H9 (cell line): ENCODE measurements around the gene CHSY1. TPM values are rescaled to one million over a fixed set of nuclear protein-coding genes. Genes with fewer than 3 reads are reported as not detected.

Experiments
- DNase-seq: peaks from one replicate; pipeline ENCODE4 v3.0.0-alpha.2; 2017
- H2AFZ ChIP-seq: one replicate; pipeline ENCODE4 v1.6.1; 2013; ENCODE audit warnings: mild to moderate bottlenecking, low read length, control low read depth, moderate library complexity
- H2AK5ac ChIP-seq: 2 replicates; pipeline ENCODE4 v1.6.1; 2013; ENCODE audit warnings: low read length, control low read depth, mixed read lengths; ENCODE audit not compliant: insufficient read length
- H2BK120ac ChIP-seq: one replicate; pipeline ENCODE4 v1.6.1; 2013; ENCODE audit warnings: low read depth, mild to moderate bottlenecking, low read length, control low read depth, inconsistent platforms; ENCODE audit not compliant: poor library complexity, severe bottlenecking
- H2BK12ac ChIP-seq: 2 replicates; pipeline ENCODE4 v1.6.1; 2013; ENCODE audit warnings: low read length, control low read depth, mixed read lengths, low read depth; ENCODE audit not compliant: insufficient read length
- H2BK15ac ChIP-seq: 2 replicates; pipeline ENCODE4 v1.6.1; 2013; ENCODE audit warnings: low read depth, low read length, control low read depth
- H2BK20ac ChIP-seq: one replicate; pipeline ENCODE4 v1.6.1; 2013; ENCODE audit warnings: low read depth, mild to moderate bottlenecking, low read length, control low read depth, inconsistent platforms; ENCODE audit not compliant: poor library complexity, severe bottlenecking
- H2BK5ac ChIP-seq: 2 replicates; pipeline ENCODE4 v1.6.1; 2013; ENCODE audit warnings: low read length, control low read depth, mixed read lengths; ENCODE audit not compliant: insufficient read length
- H3K14ac ChIP-seq: 2 replicates; pipeline ENCODE4 v1.6.1; 2013; ENCODE audit warnings: low read length, control low read depth; ENCODE audit not compliant: insufficient read depth
- H3K18ac ChIP-seq: 2 replicates; pipeline ENCODE4 v1.6.1; 2013; ENCODE audit warnings: low read depth, mild to moderate bottlenecking, mixed read lengths, low read length, control low read depth; ENCODE audit not compliant: insufficient read length
- H3K23ac ChIP-seq: 2 replicates; pipeline ENCODE4 v1.6.1; 2013; ENCODE audit warnings: low read length, control low read depth, mixed read lengths, low read depth; ENCODE audit not compliant: insufficient read length
- H3K23me2 ChIP-seq: 2 replicates; pipeline ENCODE4 v1.6.1; 2013; ENCODE audit warnings: low read depth, mild to moderate bottlenecking, mixed read lengths, low read length, control low read depth; ENCODE audit not compliant: insufficient read length, poor library complexity, severe bottlenecking
- H3K27ac ChIP-seq: 2 replicates; pipeline ENCODE4 v1.5.1; 2013; ENCODE audit warnings: low read length, control low read depth, mixed read lengths, low read depth; ENCODE audit not compliant: insufficient read length
- H3K27me3 ChIP-seq: 2 replicates; pipeline ENCODE4 v1.6.1; 2013; ENCODE audit warnings: low read length, control low read depth, inconsistent platforms; ENCODE audit not compliant: insufficient read depth
- H3K4ac ChIP-seq: 2 replicates; pipeline ENCODE4 v1.6.1; 2013; ENCODE audit warnings: low read depth, mild to moderate bottlenecking, control low read depth, inconsistent platforms, low read length, moderate library complexity
- H3K4me1 ChIP-seq: 2 replicates; pipeline ENCODE4 v1.6.1; 2013; ENCODE audit warnings: low read length, control low read depth, inconsistent platforms; ENCODE audit not compliant: insufficient read depth
- H3K4me2 ChIP-seq: 2 replicates; pipeline ENCODE4 v1.6.1; 2013; ENCODE audit warnings: low read length, control low read depth, mixed read lengths; ENCODE audit not compliant: insufficient read length, insufficient read depth
- H3K56ac ChIP-seq: 2 replicates; pipeline ENCODE4 v1.6.1; 2013; ENCODE audit warnings: low read depth, mild to moderate bottlenecking, mixed read lengths, low read length, control low read depth; ENCODE audit not compliant: insufficient read length
- H3K79me1 ChIP-seq: 2 replicates; pipeline ENCODE4 v1.6.1; 2013; ENCODE audit warnings: low read depth, mild to moderate bottlenecking, moderate library complexity, low read length, control low read depth, inconsistent platforms; ENCODE audit not compliant: insufficient read depth, poor library complexity, severe bottlenecking
- H3K79me2 ChIP-seq: 2 replicates; pipeline ENCODE4 v1.6.1; 2013; ENCODE audit warnings: low read length, control low read depth, inconsistent platforms; ENCODE audit not compliant: insufficient read depth
- H3K9ac ChIP-seq: 2 replicates; pipeline ENCODE4 v1.6.1; 2013; ENCODE audit warnings: low read length, control low read depth, mixed read lengths; ENCODE audit not compliant: insufficient read length; ENCODE audit errors: extremely low read depth
- H3K9me3 ChIP-seq: one replicate; pipeline ENCODE4 v1.6.1; 2013; ENCODE audit warnings: low read depth, low read length, inconsistent platforms; ENCODE audit not compliant: control insufficient read depth
- H3T11ph ChIP-seq: one replicate; pipeline ENCODE4 v1.6.1; 2013; ENCODE audit warnings: mild to moderate bottlenecking, low read length, control low read depth, inconsistent platforms
- H4K20me1 ChIP-seq: one replicate; pipeline ENCODE4 v1.6.1; 2013; ENCODE audit not compliant: control insufficient read depth, insufficient read length, insufficient read depth
- H4K5ac ChIP-seq: 2 replicates; pipeline ENCODE4 v1.6.1; 2013; ENCODE audit warnings: low read depth, mild to moderate bottlenecking, mixed read lengths, low read length, control low read depth; ENCODE audit not compliant: insufficient read length
- H4K8ac ChIP-seq: replicated peaks from 2 replicates; pipeline ENCODE4 v1.6.1; 2013; ENCODE audit warnings: low read length, control low read depth, mixed read lengths, low read depth; ENCODE audit not compliant: insufficient read length
- H4K91ac ChIP-seq: 2 replicates; pipeline ENCODE4 v1.6.1; 2013; ENCODE audit warnings: low read depth, mild to moderate bottlenecking, moderate library complexity, mixed read lengths, low read length, control low read depth; ENCODE audit not compliant: insufficient read length
- H3K27ac Mint-ChIP-seq, 3 experiments: 2 replicates in 2 of 3; 3 replicates in 1 of 3; pipeline ENCODE4 v1.8.0; 2020 to 2021; ENCODE audit warnings: mixed read lengths in 3 of 3, mild to moderate bottlenecking in 1 of 3, moderate library complexity in 1 of 3
- H3K27me3 Mint-ChIP-seq: 2 replicates; pipeline ENCODE4 v1.8.0; 2021; ENCODE audit warnings: low read depth, mild to moderate bottlenecking, moderate library complexity, mixed read lengths
- H3K36me3 Mint-ChIP-seq, 3 experiments: 2 replicates in 2 of 3; 3 replicates in 1 of 3; pipeline ENCODE4 v1.8.0; 2020 to 2021; ENCODE audit warnings: low read depth in 3 of 3, mixed read lengths in 3 of 3; ENCODE audit not compliant: insufficient read depth in 1 of 3
- H3K4me1 Mint-ChIP-seq, 2 experiments: 2 replicates each; pipeline ENCODE4 v1.8.0; 2020; ENCODE audit warnings: mixed read lengths in 2 of 2
- H3K4me3 Mint-ChIP-seq, 2 experiments: 2 replicates in 1 of 2; 3 replicates in 1 of 2; pipeline ENCODE4 v1.8.0; 2020 to 2021; ENCODE audit warnings: mild to moderate bottlenecking in 2 of 2, mixed read lengths in 2 of 2, moderate library complexity in 1 of 2
- H3K9me3 Mint-ChIP-seq, 2 experiments: 2 replicates in 1 of 2; 3 replicates in 1 of 2; pipeline ENCODE4 v1.8.0; 2020; ENCODE audit warnings: mild to moderate bottlenecking in 2 of 2, mixed read lengths in 2 of 2, moderate library complexity in 1 of 2
- WGBS: extraction: QIAGEN DNeasy Blood & Tissue Kit; methylation state at CpG from one replicate; pipeline ENCODE4 v1.1.7; 2013; ENCODE audit warnings: missing lambda C conversion rate, low lambda C conversion rate, mixed read lengths; ENCODE audit not compliant: insufficient read length; ENCODE audit errors: extremely low coverage; 5-methylcytosine and 5-hydroxymethylcytosine counted together
- total RNA-seq: library from RNA; stranded (reverse); gene quantifications from 2 replicates; pipeline ENCODE4 v1.2.1, GENCODE V29; 2021
- TF ChIP-seq, protein P1 (sequence below): fragments of 200-600 bp; sonication (generic); conservative IDR thresholded peaks from 3 replicates; pipeline ENCODE4 v1.8.0; 2021; ENCODE audit warnings: antibody characterized with exemption, mild to moderate bottlenecking

CHSY1 gene
- total RNA-seq, 1 experiment from 2014 or later, result 68.3 TPM

DNA sequence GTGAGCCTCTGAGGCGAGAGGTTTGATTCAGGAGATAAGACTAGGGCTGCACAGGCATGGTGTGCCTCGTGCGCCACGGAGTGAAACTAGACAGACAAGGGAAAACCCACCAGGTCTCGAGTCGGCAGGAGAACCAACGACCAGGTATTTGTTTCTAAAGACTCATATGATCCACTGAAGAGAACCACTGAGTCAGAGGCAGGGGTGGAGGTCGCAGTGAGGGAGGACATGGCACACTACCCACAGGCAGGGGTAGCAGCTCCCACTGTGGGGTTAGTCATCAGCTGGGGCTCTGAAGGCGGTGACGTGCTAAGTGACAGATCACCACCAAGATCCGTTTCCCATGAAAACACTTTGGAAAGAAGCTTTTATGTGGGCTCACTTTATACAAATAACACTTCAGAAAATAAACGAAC is 45.7 kb downstream of the CHSY1 start:
- Histone ChIP-seq H3K56ac (no peak overlapping the region), H4K5ac (no peak overlapping the region), H4K8ac (no peak overlapping the region), H3K23ac (no peak overlapping the region), H3T11ph (no peak overlapping the region), H2BK12ac (no peak overlapping the region), H2BK15ac (no peak overlapping the region), H3K23me2 (no peaks in the 10 kb centered on the region), H3K9me3 (no peaks in the 10 kb centered on the region), H4K91ac (no peak overlapping the region), H2AK5ac (no peak overlapping the region), H3K4me2 (no peak overlapping the region), H4K20me1 (no peaks in the 10 kb centered on the region), H3K14ac (no peak overlapping the region), H3K4me1 (peaks cover 3% of the 10 kb centered on the region; the same call in 1 of the 2 replicates), H3K27ac (no peak overlapping the region), H2AFZ (no peak overlapping the region), H3K27me3 (no peaks in the 10 kb centered on the region), H3K79me2 (peaks cover 33% of the 10 kb centered on the region; the same call in 1 of the 2 replicates), H2BK5ac (no peak overlapping the region), H3K18ac (no peak overlapping the region), H2BK120ac (no peak overlapping the region), H3K4ac (no peak overlapping the region), H3K79me1 (peaks cover 3% of the 10 kb centered on the region), H2BK20ac (no peak overlapping the region), H3K9ac (no peak overlapping the region)
- peaks cover 19 to 34% of the 10 kb centered on the region in 2 experiments for H3K4me1 Mint-ChIP-seq
- H3K9me3 Mint-ChIP-seq, result no peaks in the 10 kb centered on the region
- peaks cover 0 to 8% (median 7%) of the 10 kb centered on the region in 3 experiments; a peak in 5 of 7 replicates for H3K36me3 Mint-ChIP-seq
- TF ChIP-seq, protein P1, sequence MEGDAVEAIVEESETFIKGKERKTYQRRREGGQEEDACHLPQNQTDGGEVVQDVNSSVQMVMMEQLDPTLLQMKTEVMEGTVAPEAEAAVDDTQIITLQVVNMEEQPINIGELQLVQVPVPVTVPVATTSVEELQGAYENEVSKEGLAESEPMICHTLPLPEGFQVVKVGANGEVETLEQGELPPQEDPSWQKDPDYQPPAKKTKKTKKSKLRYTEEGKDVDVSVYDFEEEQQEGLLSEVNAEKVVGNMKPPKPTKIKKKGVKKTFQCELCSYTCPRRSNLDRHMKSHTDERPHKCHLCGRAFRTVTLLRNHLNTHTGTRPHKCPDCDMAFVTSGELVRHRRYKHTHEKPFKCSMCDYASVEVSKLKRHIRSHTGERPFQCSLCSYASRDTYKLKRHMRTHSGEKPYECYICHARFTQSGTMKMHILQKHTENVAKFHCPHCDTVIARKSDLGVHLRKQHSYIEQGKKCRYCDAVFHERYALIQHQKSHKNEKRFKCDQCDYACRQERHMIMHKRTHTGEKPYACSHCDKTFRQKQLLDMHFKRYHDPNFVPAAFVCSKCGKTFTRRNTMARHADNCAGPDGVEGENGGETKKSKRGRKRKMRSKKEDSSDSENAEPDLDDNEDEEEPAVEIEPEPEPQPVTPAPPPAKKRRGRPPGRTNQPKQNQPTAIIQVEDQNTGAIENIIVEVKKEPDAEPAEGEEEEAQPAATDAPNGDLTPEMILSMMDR, result no peak
- DNase-seq, result no peak
- peak overlapping the region in 1 of 3 experiments; percentile 24; a peak in 2 of 7 replicates for H3K27ac Mint-ChIP-seq
- H3K27me3 Mint-ChIP-seq, result no peaks in the 10 kb centered on the region
- no peak overlapping the region for H3K4me3 Mint-ChIP-seq
- no CpG with 5 or more reads among the region's 12 CpGs for WGBS
